T-helper 2 cell (primary cell): ENCODE data around the gene NFATC4.
"Not testable (repeated sequence)": the region's sequence is repeated elsewhere in the genome, so short reads cannot be mapped to it uniquely, and the experiment has no call there.

ENCODE experiments used
- DNase-seq, 5 experiments: peaks; one replicate each; pipeline versions ENCODE4 v3.0.0 to v3.0.0-alpha.2; 2012 to 2022
- total RNA-seq, 2 donors: gene quantifications; one replicate each; lab custom pipeline; 2026; lab: John Stamatoyannopoulos, UW

Gene NFATC4
- 0 to 0.07 reads per million in 2 donors for total RNA-seq

DNA sequence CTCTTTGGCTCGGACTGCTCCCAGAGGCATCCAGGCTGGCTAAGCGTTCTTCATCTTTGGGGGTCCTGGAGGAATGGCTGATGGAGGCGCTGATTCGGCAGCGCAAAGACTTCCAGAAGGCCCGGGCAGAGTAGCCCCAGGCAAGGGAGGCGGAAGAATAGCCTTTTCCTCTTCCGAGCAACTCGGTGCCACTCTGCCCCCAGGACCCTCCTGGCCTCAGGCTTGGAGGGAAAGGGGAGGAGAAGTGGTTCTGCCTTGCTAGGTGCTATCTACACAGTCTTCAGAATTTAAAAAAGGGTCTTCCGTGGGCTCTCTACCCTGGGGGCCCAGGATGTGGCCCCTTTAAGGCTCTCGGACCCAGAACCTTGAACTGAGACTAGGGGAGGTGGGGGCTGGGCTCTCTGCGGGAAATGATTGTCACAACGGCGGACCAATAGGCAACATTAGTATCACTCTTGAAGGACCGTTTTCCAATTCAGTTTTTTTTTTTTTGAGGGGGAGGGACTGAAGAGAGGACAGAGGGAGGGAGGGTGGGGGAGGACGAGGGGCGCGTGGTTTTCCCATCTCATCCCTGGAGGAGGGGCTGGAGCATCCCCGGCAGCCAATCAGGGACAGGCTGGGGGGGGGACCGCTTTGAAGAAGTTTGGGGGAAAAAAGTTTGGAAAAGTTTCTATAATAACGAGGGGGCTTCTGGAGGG, at the start of gene NFATC4:
Gene NFATC4 (plus strand): TSS at position 671 of the 698 bp plus-strand sequence. CDS start 157 bp downstream, outside the sequence.
- peak in 1 of 5 experiments; percentile 20 for DNase-seq

DNA sequence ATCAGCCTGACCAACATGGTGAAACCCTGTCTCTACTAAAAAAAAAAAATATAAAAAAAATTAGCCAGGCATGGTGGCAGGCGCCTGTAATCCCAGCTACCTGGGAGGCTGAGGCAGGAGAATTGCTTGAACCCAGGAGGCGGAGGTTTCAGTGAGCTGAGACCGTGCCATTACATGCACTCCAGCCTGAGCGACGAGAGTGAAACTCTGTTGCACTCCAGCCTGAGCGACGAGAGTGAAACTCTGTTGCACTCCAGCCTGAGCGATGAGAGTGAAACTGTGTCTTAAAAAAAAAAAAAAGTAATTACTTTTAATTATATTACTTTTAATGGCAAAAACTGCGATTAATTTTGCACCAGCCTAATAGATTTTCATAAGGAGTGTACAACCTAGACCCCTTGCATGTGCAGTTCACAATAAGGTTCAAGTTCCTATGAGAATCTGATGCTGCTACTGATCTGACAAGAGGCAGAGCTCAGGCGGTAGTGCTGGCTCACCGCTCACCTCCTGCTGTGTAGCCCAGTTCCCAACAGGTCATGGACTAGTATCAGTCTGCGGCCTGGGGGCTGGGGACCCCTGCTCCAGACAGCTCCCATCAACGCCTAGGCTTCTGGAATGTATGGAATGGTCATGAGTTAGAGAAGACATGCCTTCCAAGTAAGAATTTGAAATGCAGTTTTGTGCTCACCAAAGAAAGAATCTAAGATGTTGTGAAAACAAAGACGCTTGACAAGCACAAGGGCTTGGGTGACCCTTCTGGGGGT, 46.6 kb upstream of the NFATC4 start:
- DNase-seq, result no peak

DNA sequence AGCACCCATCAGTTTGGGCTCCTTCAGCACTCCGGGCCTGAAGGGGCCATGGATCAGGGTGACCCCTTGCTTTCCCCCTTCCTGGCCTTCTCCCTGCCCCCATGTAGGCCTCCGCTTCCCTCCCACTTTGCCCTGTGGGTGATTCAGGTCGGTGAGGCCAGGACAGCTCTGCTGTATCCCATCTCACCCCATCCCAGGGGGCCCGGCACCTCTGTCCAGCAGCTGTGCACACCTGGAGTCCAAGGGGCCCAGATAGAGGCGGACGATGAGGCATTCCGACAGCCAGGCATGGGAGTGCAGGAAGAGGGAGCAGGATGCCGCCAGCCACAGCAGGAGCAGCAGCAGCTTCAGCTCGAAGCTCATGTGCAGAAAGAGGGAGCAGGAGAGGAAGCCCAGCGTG, 45.3 kb upstream of the NFATC4 start:
- DNase-seq, result no peak

DNA sequence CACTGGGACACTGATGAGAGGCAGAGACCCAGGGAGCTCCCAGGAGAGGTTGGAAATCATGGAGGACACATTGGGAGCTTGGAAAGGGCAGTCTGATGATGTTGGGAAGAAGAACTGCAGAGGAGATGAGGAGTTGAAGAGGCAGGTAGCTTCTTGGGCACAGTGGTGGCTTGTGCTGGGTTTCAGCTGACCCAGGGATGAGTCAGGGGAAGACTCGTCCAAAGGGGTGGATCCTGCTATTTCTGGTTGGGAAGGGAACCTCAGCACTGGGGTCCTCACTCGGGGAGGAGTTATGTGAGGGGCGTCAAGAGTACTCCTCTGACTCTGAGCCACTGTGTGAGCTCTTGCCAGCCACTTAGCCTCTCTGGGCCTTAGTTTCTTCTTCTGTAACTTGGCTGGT, 44.6 kb upstream of the NFATC4 start:
- no peak for DNase-seq

DNA sequence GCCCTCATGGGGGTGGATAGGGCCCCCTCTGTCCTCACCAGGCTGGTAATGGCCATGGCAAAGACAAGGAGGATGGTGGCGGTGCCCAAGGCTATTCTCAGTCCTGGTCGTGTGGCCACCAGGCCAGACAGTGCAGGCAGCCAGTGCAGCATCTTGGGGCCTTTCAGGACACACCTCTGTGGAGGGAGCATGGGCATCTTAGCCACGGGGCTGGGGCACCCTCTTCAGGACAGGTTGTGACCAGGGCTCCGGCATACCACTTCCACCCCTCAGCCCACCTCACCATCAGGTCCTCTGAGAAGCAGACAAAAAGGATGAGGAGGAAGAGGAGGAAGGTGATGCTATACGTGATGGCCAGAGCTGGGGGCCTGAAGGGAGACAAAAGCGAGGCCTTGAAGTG, 44.0 kb upstream of the NFATC4 start:
- no peak for DNase-seq

DNA sequence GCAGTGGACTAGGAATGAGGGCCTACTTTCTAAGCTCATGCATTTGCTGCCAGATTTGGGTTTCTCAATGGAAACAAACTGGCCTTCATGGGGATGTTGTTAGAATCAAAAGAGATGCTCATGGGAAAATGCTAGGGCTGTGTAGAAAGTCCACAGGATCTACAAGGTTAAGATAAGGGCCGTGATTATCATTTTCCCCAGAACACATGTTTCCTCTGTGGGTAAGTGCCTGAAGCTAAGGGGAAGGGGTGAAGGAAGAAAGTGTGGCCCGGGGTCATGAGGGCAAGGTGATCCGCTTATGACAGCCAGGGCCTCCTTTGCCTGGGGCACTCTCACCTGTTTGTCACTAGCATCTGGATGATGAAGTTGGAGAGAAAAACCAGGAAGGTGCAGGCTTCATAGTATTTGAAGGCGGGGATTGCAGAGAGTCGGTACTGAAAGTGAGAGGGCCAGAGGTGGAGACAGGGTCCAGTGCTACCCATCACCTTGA, 42.9 kb upstream of the NFATC4 start:
- DNase-seq, result no peak

DNA sequence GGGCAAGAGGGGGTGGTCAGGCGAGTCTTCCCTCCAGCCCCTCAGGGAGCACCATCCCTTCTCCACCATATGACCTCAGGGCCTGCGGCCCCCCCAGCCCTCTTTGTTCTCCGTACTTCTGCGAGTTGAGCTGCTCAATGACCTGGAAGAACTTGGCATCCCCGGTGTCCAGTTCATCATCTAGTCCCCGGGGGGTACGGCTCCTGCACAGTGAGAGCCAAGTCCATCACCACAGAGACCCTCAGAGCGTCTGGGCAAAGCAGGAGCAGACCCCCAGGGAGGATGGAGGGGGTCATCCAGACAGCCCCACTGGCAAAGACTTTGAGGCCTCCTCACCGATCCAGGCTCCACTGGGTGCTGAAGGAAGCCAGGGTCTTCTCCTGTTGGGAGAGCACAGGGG, 42.0 kb upstream of the NFATC4 start:
- no peak for DNase-seq

DNA sequence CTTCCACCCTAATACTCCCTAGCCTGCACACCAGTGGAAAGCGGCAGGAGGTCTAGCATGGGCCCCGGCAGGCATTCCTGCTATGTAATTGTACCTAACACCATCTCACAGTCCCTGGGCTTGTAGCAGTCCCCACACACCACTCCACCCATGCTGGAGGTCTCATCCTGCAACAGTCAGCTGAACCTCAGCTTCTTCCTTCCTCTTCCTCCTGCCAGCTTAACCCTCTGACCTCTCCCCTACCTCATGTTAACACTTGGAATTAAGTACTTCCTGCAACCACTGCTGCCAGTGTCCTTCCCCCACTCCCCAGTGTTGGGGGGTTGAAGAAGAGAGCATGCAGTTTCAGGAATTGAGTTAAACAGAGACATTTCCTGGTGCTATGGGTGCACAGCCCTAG, 40.7 kb upstream of the NFATC4 start:
- no peak for DNase-seq

DNA sequence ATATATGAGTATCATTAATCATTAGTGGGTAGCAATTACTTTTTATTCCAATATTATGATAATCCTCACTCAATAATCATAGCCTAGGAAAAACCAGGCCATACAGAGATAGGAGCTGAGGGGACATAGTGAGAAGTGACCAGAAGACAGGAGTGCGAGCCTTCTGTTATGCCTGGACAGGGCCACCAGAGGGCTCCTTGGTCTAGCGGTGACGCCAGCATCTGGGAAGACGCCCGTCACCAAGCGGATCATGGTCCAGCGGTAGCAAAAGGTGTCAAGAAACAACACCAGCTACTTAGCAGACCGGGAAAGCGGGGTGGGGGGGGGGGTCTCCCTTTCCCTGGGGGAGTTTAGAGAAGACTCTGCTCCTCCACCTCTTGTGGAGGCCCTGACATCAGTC, 40.1 kb upstream of the NFATC4 start:
- not testable (repeated sequence) for DNase-seq

DNA sequence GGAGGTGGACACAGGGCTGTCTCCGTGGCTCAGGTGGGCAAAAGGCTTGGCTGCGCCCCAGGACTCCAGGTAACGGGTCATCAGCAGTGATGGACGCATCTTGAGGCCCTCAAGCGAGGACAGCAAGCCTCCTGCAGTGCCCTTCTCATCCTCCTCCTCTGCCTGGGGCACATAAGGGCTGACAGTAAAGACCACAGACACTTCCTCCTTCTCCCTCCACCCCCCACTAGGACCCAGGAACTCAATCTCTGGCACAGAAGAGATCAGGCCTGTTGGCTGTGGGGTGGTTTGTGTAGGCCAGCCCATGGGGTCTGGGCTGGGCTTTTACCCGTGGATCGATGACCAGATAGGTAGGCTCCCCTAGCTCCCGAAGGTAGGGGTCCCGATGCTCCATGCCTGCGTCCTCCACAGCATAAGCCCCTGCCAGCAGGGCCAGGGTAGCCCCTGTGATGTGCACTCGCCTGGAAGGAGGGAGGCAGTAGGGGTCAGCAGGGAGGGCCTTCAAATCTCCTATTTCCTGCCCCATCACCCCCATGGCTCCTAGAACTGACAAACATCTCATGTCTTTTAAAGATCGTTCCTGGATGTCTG, 38.8 kb upstream of the NFATC4 start:
- no peak for DNase-seq

DNA sequence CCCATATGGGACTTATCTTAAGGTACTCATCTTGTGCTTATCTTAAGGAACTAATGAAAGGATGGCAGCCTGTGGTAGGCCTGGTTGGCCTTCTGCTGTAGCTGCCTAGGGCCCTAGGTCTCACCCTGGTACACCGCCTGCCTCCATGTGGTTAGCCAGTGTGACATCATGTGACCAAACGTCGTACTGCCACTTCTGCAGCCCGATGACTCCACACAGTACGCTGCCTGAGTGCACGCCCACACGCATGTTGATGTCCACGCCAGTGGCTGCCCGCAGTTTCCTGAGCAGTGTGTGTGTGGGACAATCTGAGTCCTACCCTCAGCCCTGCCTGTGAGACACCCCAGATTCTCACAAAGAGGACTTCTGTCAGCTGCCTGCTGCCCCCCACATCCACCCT, 38.2 kb upstream of the NFATC4 start:
- DNase-seq, result peak in 2 of 5 experiments; percentile 82 to 86

DNA sequence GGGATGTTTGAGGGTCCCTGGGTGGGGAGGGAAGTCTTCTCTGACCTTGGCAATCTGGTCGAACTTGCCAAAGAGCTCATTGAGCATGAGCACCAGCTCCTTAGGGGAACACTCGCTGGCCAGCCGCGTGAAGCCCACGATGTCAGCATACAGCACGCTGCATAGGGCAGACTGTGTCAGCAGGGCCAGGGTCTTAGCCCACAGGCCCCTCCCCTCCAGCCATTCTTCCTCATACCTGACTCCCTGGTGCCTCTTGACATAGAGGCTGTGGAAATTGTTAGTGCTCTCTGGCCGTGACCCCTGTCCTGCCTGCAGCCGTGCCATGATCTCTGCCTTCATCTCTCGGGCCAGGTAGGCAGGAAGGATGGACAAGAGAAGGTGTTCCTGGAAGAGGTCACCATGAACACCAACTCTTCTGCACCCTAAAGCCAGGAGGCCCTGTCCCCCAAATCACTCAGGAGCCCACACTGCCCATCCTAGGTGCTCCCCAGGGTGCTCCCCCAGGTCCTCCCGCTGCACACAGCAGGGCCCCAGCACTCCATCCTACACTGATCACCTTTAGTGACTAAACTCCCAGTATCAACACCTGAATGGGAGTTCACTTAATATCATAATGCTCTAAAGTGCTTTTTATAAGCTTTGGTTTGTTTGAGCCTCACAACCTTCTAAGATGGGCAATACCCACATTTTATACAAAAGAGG, 36.9 kb upstream of the NFATC4 start:
- no peak for DNase-seq

DNA sequence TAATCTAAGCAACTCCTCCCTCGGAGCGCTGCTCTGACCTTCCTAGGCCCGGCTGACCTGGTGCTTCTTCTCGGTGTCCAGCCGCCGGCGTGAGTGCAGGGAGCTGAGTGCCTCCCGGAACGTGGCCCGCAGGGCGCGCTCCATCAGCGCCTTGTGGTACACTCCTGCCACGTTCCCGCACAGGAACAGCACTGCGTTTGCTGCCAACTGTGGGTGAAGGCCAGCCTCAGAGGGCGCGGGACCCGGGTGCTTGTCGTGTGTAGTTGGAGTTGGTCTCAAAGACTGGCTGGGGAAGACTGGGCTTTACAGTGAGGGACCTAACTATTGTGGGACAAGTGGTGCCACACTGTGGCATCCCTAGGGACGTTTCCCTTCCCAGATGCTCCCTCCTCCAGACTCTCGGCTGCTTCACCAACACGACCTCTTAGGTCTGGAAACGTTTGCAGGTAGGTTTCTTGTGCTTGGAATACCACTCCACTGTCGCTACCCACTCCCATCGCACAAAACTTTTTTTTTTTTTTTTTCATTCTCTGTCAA, 36.2 kb upstream of the NFATC4 start:
- no peak for DNase-seq

DNA sequence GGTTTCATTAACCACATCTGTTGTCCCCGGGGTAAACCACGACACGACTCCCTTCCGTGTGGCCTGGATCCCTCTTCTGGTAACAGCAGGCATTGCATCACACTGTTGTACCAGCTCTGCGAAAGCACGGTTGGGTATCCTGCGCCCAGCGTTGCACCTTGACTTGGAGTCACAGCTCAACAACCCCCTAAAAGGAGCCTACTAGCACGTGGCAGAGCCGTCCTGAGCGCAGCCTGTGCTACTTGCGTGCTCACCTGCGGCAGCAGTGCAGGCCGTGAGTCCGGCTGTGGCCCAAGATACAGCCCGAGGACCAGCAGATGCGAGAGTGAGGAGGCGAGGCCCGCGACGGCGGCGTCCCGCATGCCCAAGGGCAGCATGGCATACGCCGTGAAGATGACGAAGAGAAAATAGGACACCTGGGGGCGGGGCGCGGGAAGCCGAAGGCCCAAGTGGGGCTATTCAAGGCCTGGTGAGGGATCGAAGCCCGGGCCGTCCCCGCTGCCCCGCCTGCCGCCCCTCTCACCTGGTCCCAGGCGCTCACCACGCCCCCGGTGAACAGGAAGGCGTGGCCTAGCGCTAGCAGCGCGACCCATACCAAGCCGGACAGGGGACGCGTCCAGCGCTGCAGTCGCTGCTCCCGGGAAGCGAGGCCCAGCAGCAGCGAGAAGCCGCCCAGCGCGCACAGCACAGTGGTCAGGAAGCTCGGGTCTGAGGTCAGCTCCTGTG, 35.6 kb upstream of the NFATC4 start:
- peak; percentile 47 to 94 (median 79) for DNase-seq

DNA sequence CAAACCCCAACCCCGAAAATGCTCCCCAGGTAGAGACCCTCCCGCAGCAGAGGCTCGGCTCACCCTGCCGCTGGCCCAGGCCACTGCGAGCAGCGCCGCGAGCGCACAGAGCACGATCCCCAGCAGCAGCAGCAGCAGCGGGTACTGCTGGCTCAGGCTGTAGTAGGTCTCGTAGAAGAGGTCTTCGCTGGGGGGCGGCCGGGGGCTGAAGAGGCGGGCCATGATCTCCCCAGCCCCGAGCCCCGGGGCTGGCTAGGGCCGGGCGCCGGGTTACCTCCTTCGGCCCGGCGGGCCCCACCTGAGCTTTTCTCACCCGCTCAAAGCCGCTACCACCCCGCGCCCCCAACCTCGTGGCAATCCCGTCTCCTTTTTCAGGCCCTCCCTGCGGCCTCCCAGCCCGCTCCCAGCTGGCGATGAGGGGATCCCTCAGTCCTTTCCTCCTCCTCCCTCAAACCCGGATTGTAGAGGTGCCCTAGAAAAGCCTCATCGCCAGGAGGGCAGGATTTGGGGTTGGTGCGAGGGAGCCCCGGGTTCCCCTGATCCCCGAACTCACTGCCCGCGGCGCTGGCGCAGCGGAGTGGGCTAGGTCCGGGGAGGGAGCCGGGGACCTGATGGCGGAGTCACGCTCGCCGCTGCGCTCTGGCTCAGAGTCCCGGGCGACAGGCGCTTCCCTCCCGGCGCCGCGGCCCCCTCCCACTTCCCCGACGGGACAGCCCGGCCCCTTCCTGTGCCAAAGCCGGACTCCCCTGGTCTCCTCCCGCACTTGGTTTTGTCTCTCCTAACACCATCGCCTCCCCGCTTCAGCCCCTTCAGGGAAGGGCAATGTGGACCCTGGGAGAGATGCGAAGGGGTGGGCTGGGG, 33.3 kb upstream of the NFATC4 start, which contains the start of gene ADCY4:
Gene ADCY4 (minus strand): TSS at position 641 of the 861 bp plus-strand sequence. CDS start 419 bp downstream, at position 222.
- DNase-seq, result peak in 1 of 5 experiments; percentile 43

DNA sequence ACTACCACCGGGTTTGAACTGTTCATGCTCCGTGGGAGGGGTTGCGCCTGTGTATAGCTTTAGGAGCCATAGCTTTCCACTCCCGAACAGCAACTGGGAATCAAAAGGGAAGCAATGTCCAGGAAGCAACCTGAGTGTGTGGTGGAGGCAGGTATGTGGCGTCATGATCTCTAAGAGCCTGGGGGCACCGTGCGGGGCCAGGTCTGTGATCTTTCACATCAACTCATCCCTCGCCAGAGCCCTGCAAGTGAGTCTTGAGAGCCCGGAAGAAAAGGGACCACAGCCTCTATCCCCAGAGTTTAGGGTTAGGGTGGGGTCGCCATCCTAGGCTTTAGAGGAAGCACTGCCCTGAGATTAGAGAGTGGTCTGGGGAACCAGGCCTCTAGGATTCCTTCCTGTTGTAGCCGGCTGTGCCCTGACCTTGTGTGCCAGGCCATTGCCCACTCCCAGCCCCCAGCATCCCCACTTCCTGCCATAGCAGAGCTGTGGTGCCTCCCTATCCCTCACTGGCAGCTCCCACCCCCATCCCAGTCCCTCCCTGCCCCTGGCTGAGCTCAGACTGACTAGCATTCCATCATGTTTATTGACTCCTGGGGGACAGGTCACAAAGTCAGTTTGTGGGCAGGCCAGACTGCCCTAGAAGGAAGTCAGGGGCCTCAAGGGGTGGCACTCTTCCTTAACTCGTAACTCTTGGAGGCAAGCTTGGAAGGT, 32.4 kb upstream of the NFATC4 start:
- DNase-seq, result no peak

DNA sequence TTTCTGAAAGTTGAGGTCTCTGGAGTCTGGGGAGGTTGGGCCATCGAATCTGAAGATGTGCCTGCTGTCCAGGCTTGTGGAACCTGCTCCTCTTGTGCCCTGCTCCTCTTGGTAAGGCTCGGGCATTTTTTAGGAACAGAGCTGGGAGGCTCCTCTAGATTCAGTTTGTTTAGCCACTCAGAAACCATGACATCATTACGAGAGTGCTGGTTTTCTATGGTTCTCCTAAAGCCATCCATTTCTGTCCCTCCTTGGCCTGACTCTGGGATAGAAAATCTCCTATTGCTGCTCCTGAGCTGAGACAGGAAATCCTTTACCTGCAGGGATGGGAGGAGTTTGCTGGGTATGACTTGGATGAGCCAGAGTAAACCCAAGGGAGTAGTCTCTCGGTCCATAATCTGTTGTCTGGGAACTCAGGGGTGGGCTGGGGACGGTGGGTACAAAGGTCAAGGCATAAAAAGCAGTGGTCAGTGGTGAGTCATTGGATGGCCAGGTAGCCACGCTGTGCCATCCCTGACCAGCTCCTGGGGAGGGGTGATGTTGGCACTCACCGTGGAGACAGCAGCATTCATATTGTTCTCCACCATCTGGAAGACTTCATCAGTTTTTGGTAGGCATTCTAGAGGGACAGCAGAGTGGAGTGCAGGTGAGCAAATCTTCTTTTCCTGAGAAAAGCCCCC, 30.7 kb upstream of the NFATC4 start:
- DNase-seq, result no peak

DNA sequence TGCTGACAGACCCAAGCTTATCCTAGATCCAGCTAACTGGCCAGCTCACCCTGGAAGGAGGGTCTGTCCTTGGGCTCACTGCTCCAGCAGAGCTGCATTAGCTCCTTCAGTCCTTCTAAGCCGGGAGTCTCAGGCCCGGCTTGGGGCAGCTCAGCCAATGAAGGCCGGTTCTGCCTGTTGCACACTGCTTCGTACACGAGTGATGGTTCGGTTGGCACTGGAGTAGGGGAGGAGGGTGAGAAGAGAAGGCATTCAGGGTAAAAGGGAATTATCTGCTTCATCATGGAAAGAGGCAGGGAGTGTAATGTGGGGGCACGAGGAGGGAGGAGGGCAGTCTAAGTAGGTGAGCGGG, 30.2 kb upstream of the NFATC4 start:
- no peak for DNase-seq

DNA sequence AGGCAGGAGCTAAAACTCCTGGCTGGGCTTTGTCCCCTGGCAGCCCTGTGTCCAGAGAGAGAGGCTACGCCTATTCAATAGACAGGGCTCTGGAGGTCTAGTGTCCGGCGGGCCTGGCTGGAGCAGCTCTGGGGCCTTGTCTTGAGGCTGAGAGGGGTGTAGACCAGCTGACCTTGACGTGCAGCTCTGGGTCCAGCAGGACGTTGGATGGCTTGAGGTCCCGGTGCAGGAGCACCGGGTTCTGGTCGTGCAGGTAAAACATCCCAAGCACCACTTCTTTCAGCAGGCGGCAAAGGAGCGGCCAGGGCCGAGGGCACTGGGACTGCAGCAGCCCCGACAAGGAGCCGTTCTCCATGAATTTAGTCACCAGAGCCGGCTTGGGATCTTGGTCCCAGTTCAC, 29.1 kb upstream of the NFATC4 start:
- no peak for DNase-seq
